ENCODE measurements around the gene FGFR1OP2.
"Not testable (repeated sequence)": the region's sequence is repeated elsewhere in the genome, so short reads cannot be mapped to it uniquely, and the experiment has no call there.

Gene FGFR1OP2

DNA sequence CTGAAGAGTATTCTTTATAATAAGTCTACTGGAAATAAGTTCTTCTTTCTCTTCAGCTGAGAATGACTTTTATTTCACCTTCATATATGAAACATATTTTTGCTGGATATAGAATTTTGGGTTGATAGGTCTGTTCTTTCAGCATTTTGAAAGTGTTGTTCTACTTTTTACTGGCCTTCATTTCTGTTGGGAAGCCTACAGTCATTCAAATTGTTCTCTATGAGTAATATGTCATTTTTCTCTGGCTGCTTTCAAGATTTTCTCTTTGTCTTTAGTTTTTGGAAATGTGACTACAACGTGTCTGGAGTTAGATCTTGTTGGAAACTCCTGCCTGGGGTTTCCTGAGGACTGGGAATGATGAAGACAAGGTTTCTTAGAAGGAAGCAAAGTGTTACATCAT, 10.0 kb downstream of the FGFR1OP2 start:
- no peak for DNase-seq

DNA sequence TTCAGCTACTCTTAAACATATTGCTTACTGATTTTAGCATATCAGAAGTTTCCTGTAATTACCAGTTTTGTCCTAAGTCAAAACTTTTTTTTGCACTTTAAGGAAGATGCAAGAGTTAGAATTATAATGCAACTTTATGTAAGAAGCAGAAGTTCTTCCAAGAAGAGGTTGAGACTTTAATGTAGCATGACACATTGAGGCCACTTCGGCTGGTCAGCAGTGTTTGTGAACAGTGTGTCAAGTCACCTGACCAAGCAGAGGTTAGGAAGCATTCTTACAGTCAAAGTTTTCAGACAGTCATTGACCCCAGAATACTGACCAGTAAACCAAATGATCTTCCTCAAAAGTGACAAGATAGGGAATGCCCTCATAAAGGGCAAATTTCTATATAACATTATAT, 15.2 kb downstream of the FGFR1OP2 start:
- DNase-seq: no peak

DNA sequence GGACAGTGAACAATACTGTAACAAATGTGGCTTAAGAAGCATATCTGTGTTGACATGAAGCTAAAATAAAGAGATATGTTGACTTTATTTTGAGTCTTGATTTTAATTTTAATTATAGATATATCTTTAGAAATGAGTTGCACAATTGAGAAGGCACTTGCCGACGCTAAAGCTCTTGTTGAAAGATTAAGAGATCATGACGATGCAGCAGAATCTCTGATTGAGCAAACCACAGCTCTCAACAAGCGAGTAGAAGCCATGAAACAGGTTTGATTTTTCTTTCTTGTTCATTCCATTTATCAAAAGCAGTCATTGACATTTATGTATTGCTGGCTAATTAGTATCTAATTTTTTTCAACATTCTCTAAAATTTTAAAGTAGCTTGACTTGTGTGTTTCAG, 15.8 kb downstream of the FGFR1OP2 start:
- DNase-seq: no peak

DNA sequence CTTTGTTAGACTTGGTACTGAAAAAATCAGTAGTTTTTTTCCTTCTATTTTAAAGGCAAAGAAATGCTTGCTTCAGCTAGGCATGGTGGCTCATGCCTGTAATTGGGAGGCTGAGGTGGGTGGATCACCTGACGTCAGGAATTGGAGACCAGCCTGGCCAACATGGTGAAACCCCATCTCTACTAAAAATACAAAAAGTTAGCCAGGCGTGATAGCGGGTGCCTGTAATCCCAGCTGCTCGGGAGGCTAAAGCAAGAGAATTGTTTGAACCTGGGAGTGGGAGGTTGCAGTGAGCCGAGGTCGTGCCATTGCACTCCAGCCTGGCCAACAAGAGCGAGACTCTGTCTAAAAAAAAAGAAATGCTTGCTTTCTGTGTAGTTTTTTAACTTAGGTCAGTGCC, 23.1 kb downstream of the FGFR1OP2 start:
- not testable (repeated sequence) for DNase-seq

DNA sequence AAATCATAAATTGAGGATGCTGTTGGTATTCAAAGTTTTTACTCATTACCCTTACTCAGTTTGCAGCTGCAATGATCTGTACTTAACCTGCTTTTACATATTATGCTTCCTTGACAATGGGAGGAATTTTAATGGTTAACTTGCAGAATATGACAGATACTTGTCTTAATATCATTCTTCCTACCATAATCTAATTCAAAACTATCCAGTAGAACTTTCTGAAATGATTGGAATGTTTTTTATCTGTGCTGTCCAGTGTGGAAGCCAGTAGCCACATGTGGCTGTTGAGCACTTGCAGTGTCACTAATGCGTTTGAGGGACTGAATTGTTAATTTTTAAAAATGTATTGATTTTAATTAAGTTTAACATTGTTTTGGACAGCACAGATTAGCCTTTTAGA, 23.5 kb downstream of the FGFR1OP2 start:
- DNase-seq: no peak

DNA sequence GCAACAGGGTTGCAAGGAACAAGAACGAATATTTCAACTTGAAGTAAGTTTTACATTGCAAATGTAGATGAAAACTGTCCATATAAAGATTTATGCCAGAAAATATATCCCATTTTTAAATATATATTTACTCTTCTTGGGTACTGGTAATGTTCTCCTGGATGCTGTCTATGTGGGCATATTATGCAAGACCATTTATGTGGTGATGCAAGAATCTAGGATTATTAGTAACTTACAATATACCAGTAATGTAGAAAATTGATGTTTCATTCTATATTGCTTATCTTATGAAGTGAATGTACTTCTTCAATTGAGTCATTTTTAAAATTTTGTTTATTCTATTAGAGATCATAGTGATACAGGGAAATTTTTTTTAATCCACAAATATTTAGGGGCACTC, 25.1 kb downstream of the FGFR1OP2 start:
- DNase-seq: no peak

DNA sequence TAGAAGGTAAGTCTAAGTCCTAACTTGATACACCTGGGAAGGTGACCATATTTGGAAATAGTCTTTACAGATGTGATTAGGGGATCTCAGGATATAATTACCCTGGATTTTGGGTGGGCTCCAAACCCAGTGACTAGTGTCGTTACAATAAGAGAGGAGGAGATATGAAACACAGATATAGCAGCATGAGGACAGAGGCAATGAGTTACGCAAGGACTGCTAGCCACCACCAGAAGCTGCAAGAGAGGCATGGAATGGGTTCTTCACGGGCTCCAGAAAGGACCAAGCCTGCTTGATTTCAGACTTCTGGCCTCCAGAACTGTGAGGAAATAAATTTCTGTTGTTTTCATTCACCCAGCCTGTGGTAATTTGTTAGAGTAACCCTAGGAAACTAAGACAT, 28.6 kb downstream of the FGFR1OP2 start:
- no peak for DNase-seq

DNA sequence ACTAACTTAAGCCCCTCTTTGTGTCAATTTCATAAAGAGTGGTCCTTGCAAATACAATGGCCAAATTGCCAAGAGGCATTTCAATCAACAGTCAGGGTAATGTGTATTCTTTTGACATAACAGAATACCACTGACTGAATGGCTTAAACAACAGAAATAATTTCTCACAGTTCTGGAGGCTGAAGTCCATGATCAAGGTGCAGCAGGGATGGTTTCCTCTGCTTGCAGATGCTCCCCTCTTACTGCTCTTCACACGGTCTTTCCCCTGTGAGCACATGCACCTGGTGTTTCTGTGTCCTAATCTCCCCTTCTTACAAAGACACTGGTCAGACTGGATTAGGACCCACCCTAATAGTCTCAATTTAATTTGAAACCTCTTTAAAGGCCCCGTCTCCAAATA, 31.9 kb downstream of the FGFR1OP2 start:
- no peak for DNase-seq

DNA sequence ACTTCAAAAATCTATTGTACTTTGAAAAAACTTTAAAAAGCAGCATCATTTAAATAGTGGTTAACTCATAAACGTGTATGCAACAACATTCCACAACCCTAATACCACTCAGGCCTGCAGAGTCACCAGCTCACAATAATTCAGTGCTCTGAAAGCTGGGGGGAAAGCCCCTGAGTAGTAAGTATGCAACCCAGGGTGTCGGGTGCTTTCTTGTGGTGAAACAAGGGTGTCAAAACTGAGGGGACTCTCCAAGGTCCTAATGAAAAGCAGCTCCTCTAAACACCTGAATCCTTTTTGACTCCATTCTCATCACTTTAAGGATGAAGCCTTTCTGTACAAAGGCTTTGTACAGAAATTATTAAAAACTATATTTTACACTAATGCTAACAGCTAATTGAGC, 33.7 kb downstream of the FGFR1OP2 start:
- no peak for DNase-seq

DNA sequence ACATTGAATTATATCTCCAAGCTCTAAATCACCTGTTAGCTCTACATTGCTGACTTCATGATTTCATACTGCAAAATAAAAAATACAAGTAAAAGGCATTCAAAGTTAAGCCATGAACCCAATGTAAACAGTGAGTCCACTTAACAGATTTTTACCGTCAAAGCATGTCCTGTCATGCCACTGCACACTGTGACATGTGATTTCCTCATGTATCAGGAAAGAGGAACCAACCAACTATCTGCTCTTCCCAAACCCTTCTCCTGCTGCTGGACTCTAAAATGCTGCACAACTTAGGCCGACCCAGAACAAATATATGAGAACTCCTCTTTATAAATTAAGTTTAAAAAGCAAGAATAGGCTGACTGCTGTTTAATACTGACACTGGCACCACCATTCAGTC, 38.4 kb downstream of the FGFR1OP2 start:
- no peak for DNase-seq

DNA sequence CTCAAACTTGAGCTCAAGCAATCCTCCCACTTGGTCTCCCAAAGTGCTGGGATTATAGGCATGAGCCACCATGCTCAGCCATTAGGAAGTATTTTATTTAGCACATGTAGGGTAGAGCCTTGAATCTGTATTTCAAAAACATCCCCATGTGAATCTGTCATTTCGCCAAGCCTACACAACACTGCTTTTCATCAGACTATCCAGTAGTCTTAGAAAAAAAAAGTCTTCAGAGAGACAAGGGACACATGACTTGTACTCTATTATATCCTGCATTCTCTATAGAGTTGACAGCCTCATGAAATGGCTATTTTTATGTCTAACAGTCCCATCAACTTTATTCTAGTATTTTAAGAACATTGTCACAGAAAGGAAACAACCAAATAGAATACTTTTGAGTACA, 40.5 kb downstream of the FGFR1OP2 start:
- no peak for DNase-seq

DNA sequence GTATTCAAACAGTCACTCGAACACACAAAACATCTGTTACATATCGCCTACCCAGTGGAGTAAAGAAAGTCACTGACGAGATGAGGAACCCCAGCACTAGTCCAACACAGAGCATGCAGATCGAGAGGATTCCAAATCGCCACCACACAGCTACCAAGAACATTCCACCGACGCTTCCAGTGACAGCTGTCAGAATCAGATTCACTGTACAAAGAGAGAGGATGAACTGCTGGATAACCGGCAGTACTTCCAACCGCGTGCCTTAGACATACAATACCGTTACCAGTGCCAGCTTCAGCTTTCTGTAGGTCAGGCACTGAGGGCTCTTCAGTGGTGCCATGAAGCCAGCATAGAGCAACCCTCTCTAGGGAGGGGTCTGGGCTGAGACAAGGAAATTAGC, 41.5 kb downstream of the FGFR1OP2 start:
- no peak for DNase-seq

DNA sequence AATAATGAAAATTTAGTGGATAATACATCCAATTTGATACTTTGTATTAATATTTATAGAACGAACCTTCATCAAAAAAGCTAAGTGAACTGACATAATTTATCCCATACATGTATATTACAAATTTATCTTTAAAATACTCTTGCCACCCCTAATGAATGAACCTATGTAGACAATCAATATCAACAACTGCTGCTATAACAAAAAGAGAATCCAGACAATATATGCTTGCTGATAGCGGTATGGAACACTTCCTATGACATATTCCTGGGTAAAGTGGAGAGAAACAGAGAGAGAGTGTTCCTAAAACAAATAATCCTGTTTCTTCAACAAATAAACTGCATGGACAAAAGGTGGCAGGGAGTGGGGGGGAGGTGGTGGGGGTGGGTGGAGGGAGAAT, 44.6 kb downstream of the FGFR1OP2 start:
- DNase-seq: no peak

DNA sequence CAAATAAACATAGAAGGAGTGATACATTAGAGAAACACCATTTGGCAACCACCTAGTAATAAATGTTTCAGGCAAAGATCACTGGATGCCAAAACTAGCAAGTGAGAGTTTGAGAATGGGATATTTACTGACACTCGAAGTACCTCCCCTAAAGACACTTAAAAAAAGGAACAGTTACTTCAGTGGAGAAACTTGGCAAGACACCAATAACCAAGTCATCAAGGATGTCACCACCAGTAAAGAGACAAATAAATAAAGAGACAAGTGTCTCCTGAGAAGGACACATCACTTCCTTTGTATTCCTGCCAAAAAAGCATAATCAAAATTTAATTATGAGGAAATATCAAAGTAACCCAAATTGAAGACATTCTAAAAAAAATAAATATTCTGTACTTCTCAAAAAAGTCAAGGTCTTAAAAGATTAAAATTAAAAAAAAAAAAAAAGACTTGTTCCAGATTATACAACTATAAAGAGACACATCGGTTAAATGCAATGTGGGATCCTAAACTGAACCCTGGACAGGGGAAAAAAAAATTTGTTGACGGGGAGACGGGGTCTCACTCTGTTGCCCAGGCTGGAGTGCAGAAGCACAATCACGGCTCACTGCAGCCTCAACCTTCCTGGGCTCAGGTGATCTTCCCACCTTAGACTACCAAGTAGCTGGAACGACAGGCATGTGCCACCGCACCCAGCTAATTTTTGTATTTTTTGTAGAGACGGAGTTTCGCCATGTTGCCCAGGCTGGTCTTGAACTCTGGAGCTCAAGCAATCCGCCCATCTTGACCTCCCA, 49.6 kb downstream of the FGFR1OP2 start:
- DNase-seq: no peak

DNA sequence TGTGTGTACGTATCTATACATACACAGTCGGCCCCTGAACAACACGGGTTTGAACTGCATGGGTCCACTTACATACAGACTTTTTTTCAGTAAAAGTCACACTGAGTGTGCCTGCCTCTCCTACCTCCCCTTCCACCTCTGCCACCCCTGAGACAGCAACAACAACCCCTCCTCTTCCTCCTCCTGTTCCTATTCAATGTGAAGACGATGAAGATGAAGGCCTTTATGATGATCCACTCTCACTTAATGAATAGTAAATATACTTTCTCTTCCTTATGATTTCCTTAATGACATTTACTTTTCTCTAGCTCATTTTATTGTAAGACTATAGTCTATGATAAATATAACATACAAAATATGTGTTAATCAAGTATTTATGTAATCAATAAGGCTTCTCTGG, 50.4 kb downstream of the FGFR1OP2 start:
- DNase-seq: no peak

DNA sequence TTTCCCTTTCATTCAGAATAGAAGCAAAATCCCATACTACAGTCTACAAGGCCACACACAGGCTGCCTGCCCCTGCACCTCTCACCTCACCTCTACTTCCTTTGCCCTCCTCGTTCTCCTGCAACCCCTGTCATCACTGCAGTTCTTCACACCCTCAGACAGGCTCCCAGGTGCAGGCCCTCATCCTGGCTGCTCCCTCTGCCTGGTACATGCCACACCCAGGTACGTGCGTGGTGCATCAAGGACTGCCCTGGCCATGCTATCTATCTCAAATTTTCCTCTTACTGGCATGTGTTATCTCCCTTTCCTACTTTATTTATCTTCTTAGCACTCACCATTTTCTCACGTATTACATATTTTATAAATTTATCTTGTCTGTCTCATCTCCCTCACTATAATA, 51.6 kb downstream of the FGFR1OP2 start:
- DNase-seq: no peak

DNA sequence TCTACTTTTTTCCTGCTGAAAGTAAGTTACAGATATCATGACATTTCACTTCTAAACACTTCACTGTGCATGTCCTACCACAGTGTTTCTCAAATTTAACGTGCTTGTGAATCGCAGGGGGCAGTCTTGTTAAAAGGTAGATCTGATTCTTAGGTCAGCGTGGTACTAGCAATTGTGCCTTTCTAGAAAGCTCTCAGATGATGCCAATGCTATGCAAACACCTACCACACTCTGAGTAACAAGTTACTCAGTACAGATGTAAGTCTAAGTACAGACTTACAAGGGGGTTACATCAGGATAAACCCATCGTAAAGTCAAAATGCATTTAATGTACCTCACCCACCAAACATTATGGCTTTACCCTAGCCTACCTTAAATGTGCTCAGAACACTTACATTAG, 53.6 kb downstream of the FGFR1OP2 start:
- no peak for DNase-seq

DNA sequence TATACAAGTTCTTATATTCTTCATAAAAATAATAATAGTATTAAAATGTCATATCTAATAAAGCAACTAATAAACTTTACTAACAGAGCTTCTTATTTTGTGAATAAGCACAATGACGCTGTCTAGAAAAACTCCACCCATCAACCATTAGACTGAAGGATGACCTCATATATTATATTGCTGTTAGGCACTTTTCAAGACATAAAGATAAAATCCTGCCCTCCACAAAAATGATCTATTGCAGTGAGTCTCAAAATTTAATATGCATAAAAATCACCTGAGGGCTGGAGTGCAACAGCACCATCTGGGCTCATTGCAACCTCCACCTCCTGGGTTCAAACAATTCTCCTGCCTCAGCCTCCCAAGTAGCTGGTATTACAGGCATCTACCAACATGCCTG, 55.8 kb downstream of the FGFR1OP2 start:
- DNase-seq: no peak

DNA sequence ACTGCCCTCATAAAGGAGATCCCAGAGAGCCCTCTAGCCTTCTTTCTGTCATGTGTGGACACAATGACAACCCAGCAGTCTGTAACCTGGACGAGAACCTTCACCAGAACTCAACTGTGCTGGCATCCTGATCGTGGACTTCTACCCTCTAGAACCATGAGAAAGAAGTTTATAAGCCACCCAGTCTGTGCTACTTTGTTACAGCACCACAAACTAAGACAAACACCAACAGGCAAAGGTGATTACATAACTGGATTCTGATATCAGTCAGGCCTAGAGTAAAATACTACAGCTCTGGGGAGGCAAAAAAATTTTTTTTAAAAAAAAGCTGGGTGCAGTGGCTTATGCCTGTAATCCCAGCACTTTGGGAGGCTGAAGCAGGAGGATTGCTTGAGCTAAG, 57.4 kb downstream of the FGFR1OP2 start:
- DNase-seq: no peak

DNA sequence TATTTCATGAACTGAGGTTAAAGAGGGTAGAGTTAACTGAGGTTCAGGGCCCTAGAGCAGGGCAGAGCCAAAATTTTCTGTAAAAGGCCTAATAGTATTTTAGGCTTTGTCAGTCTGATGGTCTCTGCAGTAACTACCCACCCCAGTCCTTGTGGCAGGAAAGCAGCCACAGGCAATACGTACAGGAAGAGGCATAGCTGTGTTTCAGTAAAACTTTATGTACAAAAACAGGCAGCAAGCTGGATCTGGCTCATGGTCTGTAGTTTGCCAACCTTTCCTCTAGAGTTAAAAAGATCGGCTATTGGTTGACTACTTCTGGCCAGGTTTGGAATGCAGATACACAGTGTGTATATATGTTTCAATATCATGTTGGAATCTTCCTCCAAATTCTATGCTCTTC, 58.7 kb downstream of the FGFR1OP2 start:
- DNase-seq: no peak

DNA sequence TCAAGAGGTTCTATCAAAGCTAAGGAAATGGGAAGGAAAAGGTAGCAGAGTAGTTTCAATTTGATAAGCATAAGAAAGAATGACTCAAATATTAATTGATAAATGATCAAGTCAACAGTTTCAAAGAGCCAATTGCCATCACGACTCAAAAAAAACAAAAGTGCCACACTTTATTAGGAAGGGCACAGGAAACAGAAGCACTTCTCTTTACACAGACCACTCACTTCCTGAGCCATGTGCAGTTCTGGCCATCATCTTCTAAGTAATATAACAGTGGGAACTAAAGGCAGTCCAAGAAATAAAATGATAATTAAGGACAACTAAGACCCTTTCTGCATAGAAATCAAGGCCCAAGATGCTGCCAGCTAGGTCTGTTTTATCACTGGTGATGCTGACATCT, 62.7 kb downstream of the FGFR1OP2 start:
- DNase-seq: no peak

DNA sequence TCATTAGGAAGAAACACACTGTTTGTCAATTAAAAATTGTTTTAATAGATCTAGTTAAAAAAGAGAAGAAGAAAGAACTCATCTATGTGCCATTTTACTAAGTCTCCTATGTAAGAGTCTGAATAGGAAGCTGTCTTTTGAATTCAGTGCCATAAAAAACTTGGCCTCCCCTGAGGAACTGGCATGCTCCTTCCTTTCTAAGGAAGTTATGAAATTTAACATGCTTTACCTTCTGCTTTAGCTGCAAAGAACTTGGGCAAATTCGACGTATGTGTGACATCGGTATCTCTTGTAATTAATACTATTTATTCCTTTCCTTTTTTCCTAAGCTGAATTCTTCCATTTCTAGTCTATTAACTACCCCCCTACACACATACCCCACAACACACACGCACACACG, 63.4 kb downstream of the FGFR1OP2 start:
- DNase-seq: no peak

DNA sequence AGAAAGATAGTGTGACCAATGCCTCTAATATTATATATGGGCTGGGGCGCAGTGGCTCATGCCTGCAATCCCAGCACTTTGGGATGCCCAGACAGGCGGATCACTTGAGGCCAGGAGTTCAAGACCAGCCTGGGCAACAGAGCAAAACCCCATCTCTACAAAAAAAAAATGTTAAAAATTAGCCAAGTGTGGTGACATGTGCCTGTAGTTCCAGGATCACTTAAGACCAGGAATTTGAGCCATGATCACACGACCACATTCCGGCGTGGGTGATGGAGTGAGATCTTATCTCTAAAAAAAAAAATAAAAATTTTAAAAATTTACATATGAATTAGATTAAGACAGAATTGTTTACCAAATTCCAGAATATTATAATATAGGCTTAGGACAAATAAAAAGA, 63.9 kb downstream of the FGFR1OP2 start:
- no peak for DNase-seq

DNA sequence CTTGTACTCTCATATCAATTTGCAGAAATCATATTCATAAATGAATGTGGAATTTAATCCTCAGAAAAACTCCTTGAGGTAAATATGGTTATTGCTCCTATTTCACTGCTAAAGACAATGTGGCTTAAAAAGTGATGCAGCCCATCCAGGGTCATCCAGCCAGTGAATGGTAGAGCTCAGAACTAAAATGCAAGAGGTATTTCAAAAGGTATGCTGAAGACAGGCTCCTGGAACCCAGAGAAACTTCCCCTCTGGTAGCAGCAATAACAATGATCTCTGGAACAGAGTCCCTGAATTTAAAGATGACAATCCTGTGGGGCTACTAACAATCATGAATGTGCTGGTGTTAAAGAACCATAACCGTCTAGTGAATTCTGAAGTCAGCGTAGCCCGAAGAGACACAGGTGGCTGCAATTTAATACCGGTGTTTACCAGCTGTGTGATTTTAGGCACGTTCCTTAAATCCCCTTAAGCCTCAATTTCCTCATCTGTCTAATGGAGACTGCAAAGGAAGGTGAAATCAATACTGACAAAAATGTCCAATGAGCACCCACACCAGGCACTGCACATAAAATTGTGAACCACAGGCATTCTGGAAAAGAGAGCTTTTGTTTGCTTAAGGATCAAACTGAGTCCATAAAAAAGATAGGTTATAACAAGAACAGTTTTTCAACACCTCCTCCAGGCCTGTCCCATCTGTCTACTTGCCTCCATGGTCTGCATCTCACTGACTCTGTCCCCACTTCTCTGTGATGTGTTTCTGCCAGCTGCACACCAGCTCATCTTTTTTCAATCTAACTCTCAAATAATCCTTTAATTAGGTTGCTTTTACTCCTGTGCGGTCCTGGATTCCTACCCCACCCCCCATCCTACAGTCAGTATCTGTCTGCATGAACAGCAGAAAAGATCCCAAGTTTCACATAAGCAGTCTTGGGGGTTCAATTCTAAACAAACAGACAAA, 65.4 kb downstream of the FGFR1OP2 start:
- DNase-seq: no peak

Data from activated gamma-delta T cell (primary cell).